Bronchial epithelial cell (primary cell): ENCODE measurements around the gene JMJD1C. TPM values are rescaled to one million over a fixed set of nuclear protein-coding genes. Genes with fewer than 3 reads are reported as not detected.

ENCODE experiments used
- DNase-seq: peaks from one replicate; pipeline ENCODE4 v3.0.0-alpha.2; 2010; ENCODE audit warnings: low read depth
- FAIRE-seq: peaks from 2 replicates; lab custom pipeline; 2011; peaks lifted over from hg19 to GRCh38; lab: Jason Lieb, UNC
- H3K27me3 ChIP-seq: 2 replicates; pipeline ENCODE4 v1.5.1; 2011; ENCODE audit warnings: low read length; ENCODE audit not compliant: control insufficient read depth, insufficient read depth
- H3K36me3 ChIP-seq: 2 replicates; pipeline ENCODE4 v1.5.1; 2011; ENCODE audit warnings: low read length; ENCODE audit not compliant: control insufficient read depth, insufficient read depth
- H3K4me3 ChIP-seq: 2 replicates; pipeline ENCODE4 v1.5.1; 2011; ENCODE audit warnings: mild to moderate bottlenecking, low read depth, low read length, control low read depth
- CTCF ChIP-seq: IDR thresholded peaks from 2 replicates; pipeline ENCODE4 v1.5.1; 2011; ENCODE audit warnings: mild to moderate bottlenecking, moderate library complexity, low read length, control low read depth, inconsistent platforms; ENCODE audit not compliant: insufficient read depth, severe bottlenecking
- total RNA-seq: library from RNA; depleted of rRNA; stranded (reverse); fragments of >200 nt; gene quantifications from 2 replicates; pipeline ENCODE4 v1.2.1, GENCODE V29; 2014

Gene JMJD1C
- total RNA-seq, 1 donor from 2014 or later = 72.1 TPM

DNA sequence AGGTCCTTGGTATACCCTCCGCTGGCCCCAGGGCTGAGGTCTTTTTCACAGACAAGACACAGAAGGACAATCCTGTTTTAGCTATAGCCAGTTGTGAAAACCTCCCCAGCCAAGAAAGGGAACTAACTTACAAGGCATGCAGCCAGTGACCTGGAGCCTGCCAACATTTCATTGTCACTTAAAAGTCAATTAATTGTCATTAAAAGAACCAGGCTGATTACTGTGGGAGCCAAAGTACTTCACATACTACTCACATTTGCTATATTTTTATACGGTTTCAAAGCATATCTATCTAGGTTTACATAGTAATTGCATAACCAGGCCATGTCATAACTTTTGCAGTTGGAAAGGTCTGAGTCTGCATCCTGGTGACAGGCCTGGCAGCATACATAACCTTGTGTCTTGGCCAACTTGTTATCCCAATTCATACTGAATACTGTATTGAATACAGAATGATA, 301.6 kb downstream of the JMJD1C start:
- FAIRE-seq (no peak), DNase-seq (peak; percentile 28)
- Histone ChIP-seq H3K27me3 (no peaks in the 10 kb centered on the region), H3K36me3 (no peaks in the 10 kb centered on the region), H3K4me3 (no peak overlapping the region)
- no peak for TF ChIP-seq CTCF

DNA sequence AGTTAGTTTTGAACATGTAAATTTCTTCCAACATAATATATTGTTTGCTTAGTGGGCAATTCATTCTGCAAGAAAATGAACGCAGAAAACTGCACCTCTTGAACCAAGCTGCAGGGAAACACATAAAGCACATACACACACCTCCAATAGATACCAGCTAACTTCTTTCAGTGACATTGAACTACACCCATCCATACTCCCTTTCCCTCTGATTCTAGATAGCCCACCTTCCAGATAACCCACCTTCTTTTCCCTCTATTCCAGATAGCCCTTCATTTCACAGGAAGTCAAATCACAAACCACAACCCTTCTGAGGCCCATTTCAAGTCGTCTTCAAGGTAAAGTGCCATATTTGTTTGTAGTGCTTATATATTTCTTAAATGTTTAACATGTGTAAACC, 304.2 kb downstream of the JMJD1C start:
- Histone ChIP-seq H3K36me3 (no peaks in the 10 kb centered on the region), H3K27me3 (no peaks in the 10 kb centered on the region), H3K4me3 (no peak overlapping the region)
- no peak for FAIRE-seq
- TF ChIP-seq CTCF = no peak
- DNase-seq = no peak

GRCh38 chr10:63157845-63158624, 307.7 kb downstream of the JMJD1C start:
- FAIRE-seq (no peak), DNase-seq (peak; percentile 83)
- Histone ChIP-seq H3K36me3 (peaks cover 3% of the 10 kb centered on the region), H3K27me3 (no peaks in the 10 kb centered on the region), H3K4me3 (no peak overlapping the region)
- TF ChIP-seq CTCF = peak; percentile 55

DNA sequence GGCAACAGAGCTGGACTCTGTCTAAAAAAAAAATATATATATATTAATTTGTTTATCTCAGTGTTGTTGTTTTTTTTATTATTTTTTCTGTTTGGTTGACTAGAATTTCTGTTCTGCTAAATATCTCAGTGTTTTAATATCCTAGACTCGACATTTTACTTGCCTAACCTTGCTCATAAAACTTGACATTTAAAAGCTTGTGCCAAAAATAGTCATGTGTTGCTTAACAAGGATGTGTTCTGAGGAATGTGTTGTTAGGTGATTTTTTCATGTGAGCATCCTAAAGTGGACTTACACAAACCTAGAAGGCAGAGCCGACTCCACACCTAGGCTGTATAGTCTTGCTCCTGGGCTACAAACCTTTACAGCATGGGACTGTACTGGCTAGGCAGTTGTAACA, 309.5 kb downstream of the JMJD1C start:
- Histone ChIP-seq H3K36me3 (peaks cover 8% of the 10 kb centered on the region), H3K27me3 (no peaks in the 10 kb centered on the region), H3K4me3 (no peak overlapping the region)
- TF ChIP-seq CTCF = no peak
- no peak for DNase-seq
- FAIRE-seq = no peak

GRCh38 chr10:63155388-63156020, 310.3 kb downstream of the JMJD1C start:
- TF ChIP-seq CTCF = no peak
- FAIRE-seq (no peak), DNase-seq (no peak)
- Histone ChIP-seq H3K4me3 (no peak overlapping the region), H3K27me3 (no peaks in the 10 kb centered on the region), H3K36me3 (peaks cover 10% of the 10 kb centered on the region)
